HUES64 (cell line): Measurements from ENCODE around the gene BIRC3.
"Not testable (repeated sequence)": the region's sequence is repeated elsewhere in the genome, so short reads cannot be mapped to it uniquely, and the experiment has no call there.

Experiments used
- H3K27ac ChIP-seq: 2 replicates; pipeline ENCODE4 v1.7.0; 2013; ENCODE audit warnings: low read depth, low read length, inconsistent platforms
- H3K27me3 ChIP-seq: 2 replicates; pipeline ENCODE4 v1.6.1; 2013; ENCODE audit warnings: mild to moderate bottlenecking, low read length; ENCODE audit not compliant: insufficient read depth
- H3K36me3 ChIP-seq: 2 replicates; pipeline ENCODE4 v1.6.1; 2013; ENCODE audit warnings: mild to moderate bottlenecking, low read length; ENCODE audit not compliant: insufficient read depth
- H3K4me1 ChIP-seq: 2 replicates; pipeline ENCODE4 v1.6.1; 2013; ENCODE audit warnings: mild to moderate bottlenecking, low read length, moderate library complexity; ENCODE audit not compliant: insufficient read depth
- H3K4me3 ChIP-seq: 2 replicates; pipeline ENCODE4 v1.5.1; 2013; ENCODE audit warnings: mild to moderate bottlenecking, low read length, moderate library complexity
- H3K9ac ChIP-seq: 2 replicates; pipeline ENCODE4 v1.6.1; 2013; ENCODE audit warnings: mild to moderate bottlenecking, low read depth, low read length
- H3K9me3 ChIP-seq: 2 replicates; pipeline ENCODE4 v1.6.1; 2013; ENCODE audit warnings: low read depth, low read length; ENCODE audit not compliant: insufficient read depth
- WGBS: fragments of 150-250, 120-280 bp; methylation state at CpG from one replicate; pipeline ENCODE4 v1.1.7; 2013; ENCODE audit warnings: missing lambda C conversion rate; 5-methylcytosine and 5-hydroxymethylcytosine counted together

Gene BIRC3

GRCh38 chr11:102328748-102329147 is 11.5 kb downstream of the BIRC3 start:
- Histone ChIP-seq H3K9me3 (no peaks in the 10 kb centered on the region), H3K27ac (no peak overlapping the region), H3K4me1 (no peaks in the 10 kb centered on the region), H3K4me3 (no peak overlapping the region), H3K9ac (no peak overlapping the region), H3K27me3 (no peaks in the 10 kb centered on the region), H3K36me3 (no peaks in the 10 kb centered on the region)
- 60% methylated on average over 1 of the region's 1 CpG for WGBS

DNA sequence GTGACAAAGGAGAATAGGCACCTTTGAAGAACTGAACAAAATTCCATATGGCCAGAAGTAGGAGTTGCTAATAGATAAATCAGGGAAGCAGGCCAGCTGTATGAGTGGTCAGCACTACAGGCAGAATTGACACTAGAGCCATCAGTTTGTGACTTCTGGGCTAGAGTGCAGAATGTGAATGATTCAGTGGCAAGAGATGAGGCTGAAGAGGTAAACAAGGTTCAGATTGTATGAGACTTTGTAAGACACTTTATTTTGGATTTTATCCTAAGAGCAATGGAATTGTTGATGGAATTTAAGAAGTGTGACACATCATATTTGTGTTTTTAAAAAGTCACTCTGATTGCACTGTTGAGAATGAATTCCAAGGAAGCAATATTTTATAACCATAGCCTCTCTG is 12.9 kb downstream of the BIRC3 start:
- Histone ChIP-seq H3K36me3 (no peaks in the 10 kb centered on the region), H3K27me3 (no peaks in the 10 kb centered on the region), H3K4me3 (no peak overlapping the region), H3K9me3 (no peaks in the 10 kb centered on the region), H3K27ac (no peak overlapping the region), H3K4me1 (no peaks in the 10 kb centered on the region), H3K9ac (no peak overlapping the region)

- Histone ChIP-seq H3K9ac (no peak overlapping the region), H3K4me3 (no peak overlapping the region), H3K4me1 (no peaks in the 10 kb centered on the region), H3K9me3 (no peaks in the 10 kb centered on the region), H3K27me3 (no peaks in the 10 kb centered on the region), H3K36me3 (no peaks in the 10 kb centered on the region), H3K27ac (no peak overlapping the region)
- 92% methylated on average over 2 of the region's 2 CpGs for WGBS
Measured at GRCh38 chr11:102331341-102331740, 14.1 kb downstream of the BIRC3 start.

DNA sequence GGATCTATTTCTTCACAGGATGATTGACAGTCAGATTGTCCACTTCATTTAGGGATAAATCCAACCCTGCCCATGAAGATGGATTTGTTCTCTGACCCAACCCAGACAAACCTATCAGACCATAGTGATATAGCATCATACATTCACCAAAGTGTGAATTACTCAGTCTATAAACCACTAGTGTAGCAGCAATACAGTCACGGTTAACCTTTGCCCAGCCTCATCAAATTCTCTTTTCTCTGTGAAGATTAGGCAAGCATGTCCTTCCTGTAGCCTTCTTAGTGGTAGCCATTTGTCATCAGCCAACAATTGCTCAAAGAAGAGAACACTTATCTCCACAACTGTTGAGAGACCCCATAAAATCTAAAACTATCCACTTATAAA is 15.3 kb downstream of the BIRC3 start:
- no peak overlapping the region for H3K27ac ChIP-seq
- no peaks in the 10 kb centered on the region for H3K36me3 ChIP-seq
- H3K9me3 ChIP-seq, result no peaks in the 10 kb centered on the region
- H3K9ac ChIP-seq, result no peak overlapping the region
- H3K27me3 ChIP-seq, result no peaks in the 10 kb centered on the region
- WGBS, result 87% methylated on average over 1 of the region's 1 CpG
- H3K4me1 ChIP-seq, result no peaks in the 10 kb centered on the region
- no peak overlapping the region for H3K4me3 ChIP-seq

GRCh38 chr11:102338479-102339010 is 21.3 kb downstream of the BIRC3 start:
- Histone ChIP-seq H3K9ac (no peak overlapping the region), H3K4me3 (no peak overlapping the region), H3K27ac (no peak overlapping the region), H3K9me3 (no peaks in the 10 kb centered on the region), H3K4me1 (no peaks in the 10 kb centered on the region), H3K27me3 (no peaks in the 10 kb centered on the region), H3K36me3 (no peaks in the 10 kb centered on the region)

- H3K36me3 ChIP-seq, H3K9me3 ChIP-seq, H3K4me3 ChIP-seq, H3K9ac ChIP-seq, H3K4me1 ChIP-seq, H3K27me3 ChIP-seq, H3K27ac ChIP-seq: not testable (repeated sequence)
- 95% methylated on average over 7 of the region's 7 CpGs for WGBS
Measured at GRCh38 chr11:102341311-102341710, 24.0 kb downstream of the BIRC3 start.

DNA sequence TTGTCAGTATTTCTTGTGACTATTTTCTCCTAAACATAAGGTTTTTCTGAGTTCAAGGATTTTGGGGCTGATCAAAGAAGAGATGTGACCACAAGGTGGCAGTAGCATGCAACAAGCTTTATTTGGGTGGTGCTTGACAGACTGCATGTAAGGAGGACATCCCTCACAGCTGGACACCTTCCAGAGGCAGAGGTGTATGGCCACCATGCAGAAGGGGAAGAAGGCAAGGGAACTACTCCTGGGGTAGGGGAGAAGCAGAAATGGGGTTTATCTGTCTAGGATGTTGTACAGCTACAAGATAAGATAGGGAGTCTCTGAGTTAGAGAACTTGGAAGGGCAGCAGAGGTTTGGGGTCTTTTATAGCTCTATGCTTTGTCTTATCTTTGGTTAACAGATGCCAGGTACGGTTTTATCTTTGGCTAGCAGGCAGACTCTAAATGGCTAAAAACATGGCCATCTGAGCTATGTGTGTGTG is 24.6 kb downstream of the BIRC3 start:
- Histone ChIP-seq H3K4me1 (peaks cover 7% of the 10 kb centered on the region; the same call in 1 of the 2 replicates), H3K36me3 (no peaks in the 10 kb centered on the region), H3K4me3 (no peak overlapping the region), H3K27me3 (no peaks in the 10 kb centered on the region), H3K9me3 (no peaks in the 10 kb centered on the region), H3K27ac (no peak overlapping the region), H3K9ac (no peak overlapping the region)
- WGBS, result 86% methylated on average over 1 of the region's 1 CpG

GRCh38 chr11:102343809-102344208 is 26.5 kb downstream of the BIRC3 start:
- H3K9me3 ChIP-seq, result no peaks in the 10 kb centered on the region
- peaks cover 7% of the 10 kb centered on the region; the same call in 1 of the 2 replicates for H3K4me1 ChIP-seq
- H3K9ac ChIP-seq, result no peak overlapping the region
- no peak overlapping the region for H3K4me3 ChIP-seq
- no peak overlapping the region for H3K27ac ChIP-seq
- 75% methylated on average over 1 of the region's 1 CpG for WGBS
- H3K36me3 ChIP-seq, result no peaks in the 10 kb centered on the region
- H3K27me3 ChIP-seq, result no peaks in the 10 kb centered on the region

- WGBS, result 23% methylated on average over 8 of the region's 8 CpGs
Measured at GRCh38 chr11:102345904-102346303, 28.6 kb downstream of the BIRC3 start.

GRCh38 chr11:102346456-102346747 is 29.1 kb downstream of the BIRC3 start:
- H3K9me3 ChIP-seq, result no peaks in the 10 kb centered on the region
- peak overlapping the region; percentile 69 for H3K27ac ChIP-seq
- H3K27me3 ChIP-seq, result no peaks in the 10 kb centered on the region
- H3K4me3 ChIP-seq, result peak overlapping the region; percentile 86
- H3K9ac ChIP-seq, result peak overlapping the region; percentile 81
- peaks cover 14% of the 10 kb centered on the region for H3K36me3 ChIP-seq
- peaks cover 7% of the 10 kb centered on the region; the same call in 1 of the 2 replicates for H3K4me1 ChIP-seq
- 5% methylated on average over 5 of the region's 5 CpGs for WGBS

More at GRCh38 chr11:102345904-102346303, 28.6 kb downstream of the BIRC3 start:
- H3K36me3 ChIP-seq, result peaks cover 11% of the 10 kb centered on the region
- H3K27me3 ChIP-seq, result no peaks in the 10 kb centered on the region
- no peak overlapping the region; the same call in 1 of the 2 replicates for H3K27ac ChIP-seq
- peak overlapping the region; percentile 81 for H3K9ac ChIP-seq
- peak overlapping the region; percentile 86 for H3K4me3 ChIP-seq
- H3K9me3 ChIP-seq, result no peaks in the 10 kb centered on the region
- H3K4me1 ChIP-seq, result peaks cover 7% of the 10 kb centered on the region; the same call in 1 of the 2 replicates

GRCh38 chr11:102346748-102347461 is 29.6 kb downstream of the BIRC3 start, which contains the start of gene BIRC2:
TSS of gene BIRC2 (plus strand) at chr11:102347214. CDS start at chr11:102349855, 2,641 bp downstream.
- H3K27me3 ChIP-seq, result no peaks in the 10 kb centered on the region
- H3K27ac ChIP-seq, result peak within 1 kb of the TSS; percentile 89
- H3K4me3 ChIP-seq, result peak within 1 kb of the TSS; percentile 86
- H3K36me3 ChIP-seq, result peaks cover 14% of the 10 kb centered on the region
- under 1% methylated on average over 77 of the region's 77 CpGs for WGBS
- H3K9me3 ChIP-seq, result no peaks in the 10 kb centered on the region
- peaks cover 7% of the 10 kb centered on the region; the same call in 1 of the 2 replicates for H3K4me1 ChIP-seq
- H3K9ac ChIP-seq, result peak within 1 kb of the TSS; percentile 81
